HEK293 (cell line): ENCODE results near the gene SEC11A.
A peak's percentile ranks its signal among the peaks of the same experiment; 100 is the strongest.

Experiments used
- HOXD13 ChIP-seq: sonication (generic); formaldehyde crosslinking; IDR thresholded peaks from 2 replicates; pipeline ENCODE4 v1.8.0; 2022; ENCODE audit warnings: missing genetic modification reagents, borderline replicate concordance
- MYNN ChIP-seq: fragments of 450-650 bp; formaldehyde crosslinking; IDR thresholded peaks from 2 replicates; pipeline ENCODE4 v1.5.1; 2016; ENCODE audit warnings: missing biosample characterization, missing genetic modification characterization, borderline replicate concordance
- PATZ1 ChIP-seq: fragments of 450-650 bp; formaldehyde crosslinking; IDR thresholded peaks from 2 replicates; pipeline ENCODE4 v1.5.1; 2016; ENCODE audit warnings: missing biosample characterization, missing genetic modification characterization
- PRDM4 ChIP-seq: fragments of 450-650 bp; formaldehyde crosslinking; IDR thresholded peaks from 2 replicates; pipeline ENCODE4 v1.5.1; 2017; ENCODE audit warnings: missing biosample characterization, missing genetic modification characterization
- PRDM6 ChIP-seq: fragments of 450-650 bp; formaldehyde crosslinking; IDR thresholded peaks from 2 replicates; pipeline ENCODE4 v1.5.1; 2017; ENCODE audit warnings: missing biosample characterization, missing genetic modification characterization
- SCRT2 ChIP-seq: fragments of 450-650 bp; formaldehyde crosslinking; IDR thresholded peaks from 2 replicates; pipeline ENCODE4 v1.5.1; 2016; ENCODE audit warnings: missing biosample characterization, missing genetic modification characterization
- TRIM28 ChIP-seq: IDR thresholded peaks from 2 replicates; pipeline ENCODE4 v1.6.1; 2011; ENCODE audit warnings: low read length, control low read depth, borderline replicate concordance
- YY1 ChIP-seq: fragments of 450-650 bp; formaldehyde crosslinking; IDR thresholded peaks from 2 replicates; pipeline ENCODE4 v1.5.1; 2018; ENCODE audit warnings: missing biosample characterization, missing genetic modification characterization
- ZBTB49 ChIP-seq: fragments of 450-650 bp; formaldehyde crosslinking; IDR thresholded peaks from 2 replicates; pipeline ENCODE4 v1.5.1; 2016; ENCODE audit warnings: missing biosample characterization, missing genetic modification characterization, low read depth
- ZBTB6 ChIP-seq: fragments of 450-650 bp; formaldehyde crosslinking; IDR thresholded peaks from 2 replicates; pipeline ENCODE4 v1.5.1; 2017; ENCODE audit warnings: missing biosample characterization, missing genetic modification characterization
- ZEB2 ChIP-seq: fragments of 450-650 bp; formaldehyde crosslinking; IDR thresholded peaks from 2 replicates; pipeline ENCODE4 v1.5.1; 2016; ENCODE audit warnings: missing biosample characterization, missing genetic modification characterization
- ZNF146 ChIP-seq: fragments of 450-650 bp; formaldehyde crosslinking; IDR thresholded peaks from 2 replicates; pipeline ENCODE4 v1.5.1; 2016; ENCODE audit warnings: missing biosample characterization, missing genetic modification characterization
- ZNF155 ChIP-seq: fragments of 450-650 bp; formaldehyde crosslinking; IDR thresholded peaks from 2 replicates; pipeline ENCODE4 v1.5.1; 2016; ENCODE audit warnings: missing biosample characterization, missing genetic modification characterization
- ZNF184 ChIP-seq: fragments of 450-650 bp; IDR thresholded peaks from 2 replicates; pipeline ENCODE4 v1.5.1; 2018; ENCODE audit warnings: missing biosample characterization, mild to moderate bottlenecking, missing genetic modification characterization
- ZNF214 ChIP-seq: fragments of 450-650 bp; formaldehyde crosslinking; IDR thresholded peaks from 2 replicates; pipeline ENCODE4 v1.5.1; 2017; ENCODE audit warnings: missing biosample characterization, mild to moderate bottlenecking, missing genetic modification characterization, borderline replicate concordance
- ZNF221 ChIP-seq: fragments of 450-650 bp; formaldehyde crosslinking; IDR thresholded peaks from 2 replicates; pipeline ENCODE4 v1.5.1; 2017; ENCODE audit warnings: missing biosample characterization, missing genetic modification characterization, borderline replicate concordance
- ZNF223 ChIP-seq: fragments of 450-650 bp; formaldehyde crosslinking; IDR thresholded peaks from 2 replicates; pipeline ENCODE4 v1.5.1; 2016; ENCODE audit warnings: missing biosample characterization, missing genetic modification characterization
- ZNF274 ChIP-seq, 2 experiments: fragments of 200-500 bp in 1 of 2; fragments of 450-650 bp in 1 of 2; sonication (Bioruptor generic) in 1 of 2; formaldehyde crosslinking in 1 of 2; IDR thresholded peaks; 2 replicates each; pipeline versions ENCODE4 v1.5.1 to v1.6.1; 2014 to 2016; ENCODE audit warnings: borderline replicate concordance in 1 of 2, inconsistent platforms in 1 of 2, low read length in 1 of 2, missing biosample characterization in 1 of 2, missing genetic modification characterization in 1 of 2
- ZNF362 ChIP-seq: fragments of 450-650 bp; formaldehyde crosslinking; IDR thresholded peaks from 2 replicates; pipeline ENCODE4 v1.5.1; 2016; ENCODE audit warnings: missing biosample characterization, missing genetic modification characterization
- ZNF433 ChIP-seq: fragments of 450-650 bp; formaldehyde crosslinking; IDR thresholded peaks from 2 replicates; pipeline ENCODE4 v1.5.1; 2016; ENCODE audit warnings: missing biosample characterization, missing genetic modification characterization, low read depth
- ZNF513 ChIP-seq: fragments of 450-650 bp; IDR thresholded peaks from 2 replicates; pipeline ENCODE4 v1.5.1; 2018; ENCODE audit warnings: missing biosample characterization, missing genetic modification characterization
- ZNF571 ChIP-seq: fragments of 450-650 bp; formaldehyde crosslinking; IDR thresholded peaks from 2 replicates; pipeline ENCODE4 v1.5.0; 2017; ENCODE audit warnings: missing biosample characterization, missing genetic modification characterization
- ZNF600 ChIP-seq: fragments of 450-650 bp; formaldehyde crosslinking; IDR thresholded peaks from 2 replicates; pipeline ENCODE4 v1.5.1; 2016; ENCODE audit warnings: missing biosample characterization, missing genetic modification characterization
- ZNF639 ChIP-seq: fragments of 450-650 bp; formaldehyde crosslinking; IDR thresholded peaks from 2 replicates; pipeline ENCODE4 v1.5.1; 2016; ENCODE audit warnings: missing biosample characterization, missing genetic modification characterization
- ZNF654 ChIP-seq: fragments of 450-650 bp; formaldehyde crosslinking; IDR thresholded peaks from 2 replicates; pipeline ENCODE4 v1.5.1; 2016; ENCODE audit warnings: low read depth, missing biosample characterization, missing genetic modification characterization
- ZNF707 ChIP-seq: fragments of 450-650 bp; formaldehyde crosslinking; IDR thresholded peaks from 2 replicates; pipeline ENCODE4 v1.5.1; 2016; ENCODE audit warnings: missing biosample characterization, missing genetic modification characterization

The SEC11A gene

GRCh38 chr15:84685304-84685703, 30.6 kb downstream of the SEC11A start (continued):
- TF ChIP-seq ZNF600 (tag by site-specific recombination) (peak; percentile 42; the same call in 1 of the 2 replicates), ZNF223 (no peak), TRIM28 (no peak), ZNF362 (tag by site-specific recombination) (peak; percentile 91), ZNF274 (IDR thresholded peaks at IDR 0.05; ENCODE audit: low read length) (no peak), ZNF274 (tag by site-specific recombination; IDR thresholded peaks at IDR 0.05; ENCODE audit: borderline replicate concordance) (no peak), PRDM4 (tag by site-specific recombination) (no peak), MYNN (tag by site-specific recombination) (0 out of 2 replicates have a peak, but pooled peaks have one; percentile 38), HOXD13 (no peak), ZEB2 (tag by site-specific recombination) (peak; percentile 52; the same call in 1 of the 2 replicates), ZNF214 (tag by site-specific recombination) (no peak), ZNF184 (tag by site-specific recombination) (no peak), ZNF513 (tag by site-specific recombination) (no peak), ZBTB6 (peak; percentile 92), PRDM6 (tag by site-specific recombination) (peak; percentile 84), ZNF155 (tag by site-specific recombination) (no peak), ZNF221 (no peak), ZNF571 (no peak), PATZ1 (tag by site-specific recombination) (0 out of 2 replicates have a peak, but pooled peaks have one; percentile 18), ZNF146 (tag by site-specific recombination) (no peak), ZBTB49 (no peak), YY1 (tag by site-specific recombination) (no peak), ZNF433 (tag by site-specific recombination) (no peak), ZNF707 (tag by site-specific recombination) (no peak), SCRT2 (no peak), ZNF654 (no peak), ZNF639 (tag by site-specific recombination) (peak; percentile 72)
